Esophagus squamous epithelium (tissue), 4 donors: Measurements from ENCODE around the gene TRIM47.

Experiments
- CTCF ChIP-seq, 6 experiments: fragments of 450-650 bp in 4 of 6; fragments of 200-600 bp in 2 of 6; sonication (generic) in 2 of 6; IDR thresholded peaks; one replicate each; pipeline ENCODE4 v1.5.1; 2016 to 2019; ENCODE audit warnings: antibody characterized with exemption in 6 of 6, mild to moderate bottlenecking in 4 of 6, moderate library complexity in 4 of 6
- POLR2A ChIP-seq, 4 donors: fragments of 450-650 bp; IDR thresholded peaks; one replicate each; pipeline ENCODE4 v1.6.1; 2017; ENCODE audit warnings: antibody characterized with exemption in 4 of 4, mild to moderate bottlenecking in 4 of 4, moderate library complexity in 3 of 4

DNA sequence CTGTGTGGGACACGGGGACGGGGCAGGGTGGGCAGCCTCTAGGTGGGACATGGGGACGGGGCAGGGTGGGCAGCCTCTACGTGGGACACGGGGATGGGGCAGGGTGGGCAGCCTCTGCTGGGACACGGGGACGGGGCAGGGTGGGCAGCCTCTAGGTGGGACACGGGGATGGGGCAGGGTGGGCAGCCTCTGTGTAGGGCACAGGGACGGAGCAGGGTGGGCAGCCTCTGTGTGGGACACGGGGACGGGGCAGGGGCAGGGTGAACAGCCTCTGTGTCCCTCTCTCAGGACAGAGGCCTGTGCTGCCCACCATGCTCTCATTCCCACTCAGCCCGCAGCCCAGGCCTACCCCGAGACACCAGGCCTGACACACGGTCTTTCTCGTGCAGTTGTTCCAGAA lies 43.2 kb upstream of the TRIM47 start:
- TF ChIP-seq POLR2A (IDR thresholded peaks at IDR 0.05) (no peak), CTCF (IDR thresholded peaks at IDR 0.05) (no peak)
